Spinal cord (tissue), 10 donors: ENCODE data around the gene GPATCH3. TPM values are rescaled to one million over a fixed set of nuclear protein-coding genes. Genes with fewer than 3 reads are reported as not detected.
A peak's percentile ranks its signal among the peaks of the same experiment; 100 is the strongest.
"Not testable (repeated sequence)": the region's sequence is repeated elsewhere in the genome, so short reads cannot be mapped to it uniquely, and the experiment has no call there.

Experiments
- DNase-seq, 6 donors: peaks; one replicate each; pipeline versions ENCODE4 v3.0.0 to v3.0.0-alpha.2; 2013 to 2015; ENCODE audit warnings: low spot score in 6 of 6, low read depth in 4 of 6
- H3K27ac ChIP-seq: one replicate; pipeline ENCODE4 v1.5.1; 2013; ENCODE audit warnings: low read depth, low read length, control low read depth
- H3K27me3 ChIP-seq: one replicate; pipeline ENCODE4 v1.6.1; 2013; ENCODE audit warnings: low read length; ENCODE audit not compliant: control insufficient read depth, insufficient read depth
- H3K36me3 ChIP-seq: one replicate; pipeline ENCODE4 v1.6.1; 2013; ENCODE audit warnings: low read length; ENCODE audit not compliant: control insufficient read depth, insufficient read depth
- H3K4me1 ChIP-seq: one replicate; pipeline ENCODE4 v1.6.1; 2013; ENCODE audit warnings: low read length; ENCODE audit not compliant: control insufficient read depth, insufficient read depth
- H3K4me3 ChIP-seq: one replicate; pipeline ENCODE4 v1.5.1; 2013; ENCODE audit warnings: low read depth, low read length, control low read depth
- H3K9me3 ChIP-seq: one replicate; pipeline ENCODE4 v1.6.1; 2013; ENCODE audit warnings: low read length; ENCODE audit not compliant: control insufficient read depth, insufficient read depth
- WGBS: methylation state at CpG from one replicate; pipeline ENCODE4 v1.1.5; 2013; ENCODE audit warnings: missing lambda C conversion rate; ENCODE audit not compliant: insufficient coverage; 5-methylcytosine and 5-hydroxymethylcytosine counted together
- polyA plus RNA-seq, 2 donors: library from polyadenylated mRNA; unstranded; fragments of 120-200 nt; gene quantifications; one replicate each; pipeline ENCODE4 v1.2.1, GENCODE V29; 2013; ENCODE audit not compliant: insufficient read length in 2 of 2
- total RNA-seq, 2 donors: library from RNA; depleted of rRNA in 1 of 2; stranded (reverse); fragments of 120-200 nt in 1 of 2; fragments of >200 nt in 1 of 2; gene quantifications; one replicate each; pipeline versions ENCODE4 v1.2.3 to v1.2.4, GENCODE V29; 2013 to 2014
- donor health status: healthy.

GPATCH3 gene
- total and polyA plus RNA-seq, 4 donors: 8.4 to 14.8 (median 12.4) TPM

- no CpG with 5 or more reads among the region's 4 CpGs for WGBS
- Histone ChIP-seq H3K27ac (no peak overlapping the region), H3K36me3 (peaks cover 68% of the 10 kb centered on the region), H3K4me3 (no peak overlapping the region), H3K9me3 (no peaks in the 10 kb centered on the region), H3K4me1 (peaks cover 3% of the 10 kb centered on the region), H3K27me3 (no peaks in the 10 kb centered on the region)
- no peak for DNase-seq
Observed at GRCh38 chr1:26879793-26880192, 20.5 kb downstream of the GPATCH3 start.

- H3K36me3 ChIP-seq: peaks cover 49% of the 10 kb centered on the region
- H3K27ac ChIP-seq: no peak overlapping the region
Observed at GRCh38 chr1:26877326-26877725, 22.9 kb downstream of the GPATCH3 start.

GRCh38 chr1:26874896-26875295, 25.4 kb downstream of the GPATCH3 start:
- peaks cover 31% of the 10 kb centered on the region for H3K36me3 ChIP-seq
- H3K27ac ChIP-seq: no peak overlapping the region
- H3K9me3 ChIP-seq: no peaks in the 10 kb centered on the region
- no peak for DNase-seq
- WGBS: 65% methylated on average over 2 of the region's 4 CpGs
- no peaks in the 10 kb centered on the region for H3K27me3 ChIP-seq
- H3K4me3 ChIP-seq: no peak overlapping the region
- H3K4me1 ChIP-seq: peaks cover 3% of the 10 kb centered on the region

More at GRCh38 chr1:26877326-26877725, 22.9 kb downstream of the GPATCH3 start:
- no peak for DNase-seq
- Histone ChIP-seq H3K4me1 (peaks cover 3% of the 10 kb centered on the region), H3K9me3 (no peaks in the 10 kb centered on the region), H3K27me3 (no peaks in the 10 kb centered on the region), H3K4me3 (no peak overlapping the region)
- WGBS: no CpG with 5 or more reads among the region's 2 CpGs

GRCh38 chr1:26873097-26873496, 27.2 kb downstream of the GPATCH3 start:
- H3K27me3 ChIP-seq, H3K9me3 ChIP-seq, H3K4me1 ChIP-seq, H3K27ac ChIP-seq, DNase-seq, H3K4me3 ChIP-seq: not testable (repeated sequence)
- WGBS: no CpG with 5 or more reads among the region's 2 CpGs
- H3K36me3 ChIP-seq: peaks cover 15% of the 10 kb centered on the region

GRCh38 chr1:26864610-26865480, 35.4 kb downstream of the GPATCH3 start:
- H3K4me3 ChIP-seq: peak overlapping the region; percentile 78
- no peaks in the 10 kb centered on the region for H3K9me3 ChIP-seq
- no peaks in the 10 kb centered on the region for H3K27me3 ChIP-seq
- peak; percentile 87 to 99 (median 94) for DNase-seq
- H3K36me3 ChIP-seq: peaks cover 8% of the 10 kb centered on the region
- peaks cover 26% of the 10 kb centered on the region for H3K4me1 ChIP-seq
- 0% methylated on average over 75 of the region's 75 CpGs for WGBS
- peak overlapping the region; percentile 93 for H3K27ac ChIP-seq

GRCh38 chr1:26863685-26864077, 36.6 kb downstream of the GPATCH3 start:
- H3K27me3 ChIP-seq: no peaks in the 10 kb centered on the region
- no peak overlapping the region for H3K27ac ChIP-seq
- WGBS: 73% methylated on average over 8 of the region's 20 CpGs
- no peak for DNase-seq
- peaks cover 13% of the 10 kb centered on the region for H3K36me3 ChIP-seq
- no peaks in the 10 kb centered on the region for H3K9me3 ChIP-seq
- no peak overlapping the region for H3K4me3 ChIP-seq
- peaks cover 26% of the 10 kb centered on the region for H3K4me1 ChIP-seq

- DNase-seq: no peak
- H3K27me3 ChIP-seq: no peaks in the 10 kb centered on the region
- 78% methylated on average over 34 of the region's 37 CpGs for WGBS
- H3K27ac ChIP-seq: no peak within 1 kb of the TSS
- H3K4me3 ChIP-seq: no peak within 1 kb of the TSS
- H3K36me3 ChIP-seq: peaks cover 14% of the 10 kb centered on the region
- peaks cover 26% of the 10 kb centered on the region for H3K4me1 ChIP-seq
- no peaks in the 10 kb centered on the region for H3K9me3 ChIP-seq
Observed at GRCh38 chr1:26862781-26863684, 37.2 kb downstream of the GPATCH3 start, which contains the start of gene SFN. Gene SFN, plus strand, starts transcription at chr1:26863149. Its CDS starts 64 bp downstream, at chr1:26863213.

- WGBS: 78% methylated on average over 6 of the region's 7 CpGs
- Histone ChIP-seq H3K4me3 (no peak overlapping the region), H3K4me1 (peaks cover 26% of the 10 kb centered on the region), H3K36me3 (peaks cover 25% of the 10 kb centered on the region), H3K27me3 (no peaks in the 10 kb centered on the region), H3K9me3 (no peaks in the 10 kb centered on the region), H3K27ac (no peak overlapping the region)
- DNase-seq: no peak
Observed at GRCh38 chr1:26861889-26862378, 38.3 kb downstream of the GPATCH3 start.

GRCh38 chr1:26861286-26861701, 39.0 kb downstream of the GPATCH3 start:
- Histone ChIP-seq H3K36me3 (peaks cover 32% of the 10 kb centered on the region), H3K9me3 (no peaks in the 10 kb centered on the region), H3K4me3 (no peak overlapping the region), H3K27ac (no peak overlapping the region), H3K27me3 (no peaks in the 10 kb centered on the region), H3K4me1 (peaks cover 26% of the 10 kb centered on the region)
- DNase-seq: no peak
- 69% methylated on average over 3 of the region's 5 CpGs for WGBS
